Measurements from ENCODE around the gene PRR12.

Gene PRR12

DNA sequence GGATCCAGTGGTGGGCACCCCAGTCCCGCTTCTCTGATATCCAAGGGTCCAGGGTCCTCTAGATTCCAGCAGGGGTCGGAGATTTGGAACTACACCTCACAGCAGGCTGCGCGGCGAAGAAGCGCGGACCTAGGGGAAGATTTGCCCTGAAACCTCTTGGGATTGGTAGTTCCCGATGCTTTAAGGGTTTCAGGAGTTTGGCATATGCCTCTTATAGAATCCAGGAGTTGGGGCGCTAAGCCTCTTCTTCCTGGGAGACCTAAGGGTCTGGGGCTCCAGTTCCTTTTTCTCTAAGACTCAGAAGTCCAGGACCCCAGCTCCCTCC lies 75.1 kb downstream of the PRR12 start:
- TF ChIP-seq, protein P1, sequence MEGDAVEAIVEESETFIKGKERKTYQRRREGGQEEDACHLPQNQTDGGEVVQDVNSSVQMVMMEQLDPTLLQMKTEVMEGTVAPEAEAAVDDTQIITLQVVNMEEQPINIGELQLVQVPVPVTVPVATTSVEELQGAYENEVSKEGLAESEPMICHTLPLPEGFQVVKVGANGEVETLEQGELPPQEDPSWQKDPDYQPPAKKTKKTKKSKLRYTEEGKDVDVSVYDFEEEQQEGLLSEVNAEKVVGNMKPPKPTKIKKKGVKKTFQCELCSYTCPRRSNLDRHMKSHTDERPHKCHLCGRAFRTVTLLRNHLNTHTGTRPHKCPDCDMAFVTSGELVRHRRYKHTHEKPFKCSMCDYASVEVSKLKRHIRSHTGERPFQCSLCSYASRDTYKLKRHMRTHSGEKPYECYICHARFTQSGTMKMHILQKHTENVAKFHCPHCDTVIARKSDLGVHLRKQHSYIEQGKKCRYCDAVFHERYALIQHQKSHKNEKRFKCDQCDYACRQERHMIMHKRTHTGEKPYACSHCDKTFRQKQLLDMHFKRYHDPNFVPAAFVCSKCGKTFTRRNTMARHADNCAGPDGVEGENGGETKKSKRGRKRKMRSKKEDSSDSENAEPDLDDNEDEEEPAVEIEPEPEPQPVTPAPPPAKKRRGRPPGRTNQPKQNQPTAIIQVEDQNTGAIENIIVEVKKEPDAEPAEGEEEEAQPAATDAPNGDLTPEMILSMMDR (conservative IDR thresholded peaks at IDR 0.05; ENCODE audit: low read depth, low read length): peak; percentile 11
- DNase-seq (ENCODE audit: low read depth): no peak
- H3K4me3 ChIP-seq (ENCODE audit: low read length): peak overlapping the region; percentile 88

DNA sequence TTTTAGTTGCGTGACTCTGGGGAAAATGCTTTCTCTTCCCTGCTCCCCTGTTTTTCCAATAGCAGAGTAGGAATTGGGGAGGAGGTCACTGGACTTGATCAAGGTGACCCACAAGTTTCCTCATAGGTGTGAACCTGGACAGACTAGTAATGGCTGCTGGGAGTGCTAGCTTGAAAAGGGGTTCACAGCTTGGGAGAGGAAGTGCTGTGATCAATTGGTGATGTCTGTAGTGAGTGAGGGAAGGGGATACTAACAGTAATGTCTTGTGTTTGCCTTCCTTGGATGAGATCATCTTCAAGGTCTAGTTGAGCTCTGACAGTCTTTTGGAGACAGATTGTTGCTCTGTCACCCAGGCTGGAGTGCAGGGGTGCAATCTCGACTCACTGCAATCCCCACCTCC lies 76.5 kb downstream of the PRR12 start:
- TF ChIP-seq, protein P1 (conservative IDR thresholded peaks at IDR 0.05; ENCODE audit: low read depth, low read length): no peak
- no peak overlapping the region for H3K4me3 ChIP-seq (ENCODE audit: low read length)
- no peak for DNase-seq (ENCODE audit: low read depth)

DNA sequence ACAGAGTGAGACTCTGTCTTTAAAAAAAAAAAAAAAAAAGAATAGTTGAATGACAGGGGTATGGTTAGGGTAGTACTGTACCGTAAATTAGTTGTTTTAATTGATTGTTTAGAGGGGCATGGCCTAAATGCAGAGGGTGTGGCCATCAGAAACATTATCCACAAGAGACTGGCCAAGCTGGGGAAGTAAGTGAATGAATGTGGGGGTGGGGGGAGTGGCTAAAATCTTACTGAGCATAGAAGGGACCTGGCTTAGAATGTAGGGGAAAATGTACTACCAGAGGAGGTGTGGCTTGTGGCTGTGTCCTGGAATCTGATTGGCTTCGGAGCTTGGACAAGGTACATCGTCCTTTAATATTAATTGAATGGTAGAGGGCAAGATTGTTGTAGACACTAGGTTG lies 78.5 kb downstream of the PRR12 start:
- TF ChIP-seq, protein P1 (conservative IDR thresholded peaks at IDR 0.05; ENCODE audit: low read depth, low read length): no peak
- no peak for DNase-seq (ENCODE audit: low read depth)
- no peak overlapping the region for H3K4me3 ChIP-seq (ENCODE audit: low read length)

DNA sequence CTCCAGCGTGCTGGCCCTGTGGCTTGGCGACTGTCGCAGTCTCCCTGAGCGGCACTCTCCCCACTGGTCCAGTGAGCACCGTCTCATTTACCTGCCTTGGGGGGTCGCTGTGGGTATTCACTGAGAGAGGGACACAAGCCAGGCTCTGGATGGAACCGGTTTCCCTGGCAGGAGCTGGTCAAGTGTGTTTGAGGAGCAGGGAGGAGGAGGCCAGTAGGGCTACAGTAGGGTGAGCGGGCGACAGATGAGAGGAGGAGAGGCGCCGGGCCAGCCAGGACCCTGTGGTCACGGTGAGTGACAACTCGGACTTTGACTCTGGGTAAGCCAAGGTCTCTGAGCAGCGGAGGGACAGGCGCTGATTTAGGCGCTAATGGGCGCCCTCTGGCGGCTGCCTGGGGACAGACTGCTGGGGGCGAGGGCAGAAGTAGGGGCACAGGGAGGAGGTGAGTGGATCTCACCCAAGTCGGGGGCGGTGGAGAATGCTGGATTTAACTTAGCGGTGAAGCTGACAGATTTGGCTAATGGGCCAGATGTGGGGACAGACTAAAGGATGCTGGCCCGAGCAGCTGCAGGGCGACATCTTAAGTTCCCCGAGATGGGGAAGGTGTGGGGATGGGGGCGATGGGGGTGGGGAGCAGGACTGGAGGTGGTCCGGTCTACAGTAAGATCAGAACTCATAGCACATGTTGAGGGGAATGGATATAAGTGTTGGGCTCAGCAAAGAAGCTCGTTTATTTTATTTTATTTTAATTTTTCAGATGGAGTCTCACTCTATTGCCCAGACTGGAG lies 81.3 kb downstream of the PRR12 start:
- TF ChIP-seq, protein P1 (conservative IDR thresholded peaks at IDR 0.05; ENCODE audit: low read depth, low read length): peak; percentile 98
- DNase-seq (ENCODE audit: low read depth): no peak
- peak overlapping the region; percentile 39 for H3K4me3 ChIP-seq (ENCODE audit: low read length)

All from retinal pigment epithelial cell (primary cell).